Ishikawa (cell line): ENCODE measurements around the gene EXOC4.

Experiments
- CEBPB ChIP-seq: IDR thresholded peaks from 2 replicates; pipeline ENCODE4 v1.6.1; 2012
- CREB1 ChIP-seq: IDR thresholded peaks from 2 replicates; pipeline ENCODE4 v1.6.1; 2012; ENCODE audit warnings: low read depth
- EP300 ChIP-seq: IDR thresholded peaks from 2 replicates; pipeline ENCODE4 v1.6.1; 2012; ENCODE audit warnings: borderline replicate concordance
- FOXM1 ChIP-seq: IDR thresholded peaks from 2 replicates; pipeline ENCODE4 v1.6.1; 2012; ENCODE audit warnings: low read depth, borderline replicate concordance
- NFIC ChIP-seq: IDR thresholded peaks from 2 replicates; pipeline ENCODE4 v1.6.1; 2012
- RAD21 ChIP-seq: IDR thresholded peaks from 2 replicates; pipeline ENCODE4 v1.6.1; 2012; ENCODE audit warnings: low read depth
- TAF1 ChIP-seq: IDR thresholded peaks from 2 replicates; pipeline ENCODE4 v1.6.1; 2012; ENCODE audit warnings: low read depth, mild to moderate bottlenecking
- TCF12 ChIP-seq: IDR thresholded peaks from 2 replicates; pipeline ENCODE4 v1.6.1; 2012; ENCODE audit warnings: low read depth
- TF ChIP-seq, protein P1 (sequence below): IDR thresholded peaks from 2 replicates; pipeline ENCODE4 v1.6.1; 2012
- TF ChIP-seq, protein P2 (sequence below): IDR thresholded peaks from 2 replicates; pipeline ENCODE4 v1.6.1; 2012
- TF ChIP-seq, protein P3 (sequence below): IDR thresholded peaks from 2 replicates; pipeline ENCODE4 v1.6.1; 2012; ENCODE audit warnings: low read depth, mild to moderate bottlenecking

DNA sequence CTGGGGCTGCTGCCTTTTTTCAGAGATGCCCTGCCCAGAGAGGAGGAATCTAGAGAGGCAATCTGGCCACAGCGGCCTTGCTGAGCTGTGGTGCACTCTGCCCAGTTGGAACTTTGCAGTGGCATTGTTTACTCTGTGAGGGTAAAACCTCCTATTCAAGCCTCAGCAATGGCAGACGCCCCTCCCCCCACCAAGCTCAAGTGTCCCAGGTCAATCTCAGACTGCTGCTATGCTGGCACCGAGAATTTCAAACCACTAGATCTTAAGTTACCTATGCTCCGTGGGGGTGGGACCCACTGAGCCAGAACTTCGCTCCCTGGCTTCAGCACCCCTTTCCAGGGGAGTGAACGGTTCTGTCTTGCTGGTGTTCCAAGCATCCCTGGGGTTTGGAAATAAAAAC, 77.2 kb downstream of the EXOC4 start:
- TF ChIP-seq, protein P1, sequence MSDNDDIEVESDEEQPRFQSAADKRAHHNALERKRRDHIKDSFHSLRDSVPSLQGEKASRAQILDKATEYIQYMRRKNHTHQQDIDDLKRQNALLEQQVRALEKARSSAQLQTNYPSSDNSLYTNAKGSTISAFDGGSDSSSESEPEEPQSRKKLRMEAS, result no peak
- TF ChIP-seq RAD21, result no peak
- no peak for TF ChIP-seq EP300
- no peak for TF ChIP-seq TAF1
- TF ChIP-seq, protein P2, sequence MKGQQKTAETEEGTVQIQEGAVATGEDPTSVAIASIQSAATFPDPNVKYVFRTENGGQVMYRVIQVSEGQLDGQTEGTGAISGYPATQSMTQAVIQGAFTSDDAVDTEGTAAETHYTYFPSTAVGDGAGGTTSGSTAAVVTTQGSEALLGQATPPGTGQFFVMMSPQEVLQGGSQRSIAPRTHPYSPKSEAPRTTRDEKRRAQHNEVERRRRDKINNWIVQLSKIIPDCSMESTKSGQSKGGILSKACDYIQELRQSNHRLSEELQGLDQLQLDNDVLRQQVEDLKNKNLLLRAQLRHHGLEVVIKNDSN, result no peak
- TF ChIP-seq, protein P3, sequence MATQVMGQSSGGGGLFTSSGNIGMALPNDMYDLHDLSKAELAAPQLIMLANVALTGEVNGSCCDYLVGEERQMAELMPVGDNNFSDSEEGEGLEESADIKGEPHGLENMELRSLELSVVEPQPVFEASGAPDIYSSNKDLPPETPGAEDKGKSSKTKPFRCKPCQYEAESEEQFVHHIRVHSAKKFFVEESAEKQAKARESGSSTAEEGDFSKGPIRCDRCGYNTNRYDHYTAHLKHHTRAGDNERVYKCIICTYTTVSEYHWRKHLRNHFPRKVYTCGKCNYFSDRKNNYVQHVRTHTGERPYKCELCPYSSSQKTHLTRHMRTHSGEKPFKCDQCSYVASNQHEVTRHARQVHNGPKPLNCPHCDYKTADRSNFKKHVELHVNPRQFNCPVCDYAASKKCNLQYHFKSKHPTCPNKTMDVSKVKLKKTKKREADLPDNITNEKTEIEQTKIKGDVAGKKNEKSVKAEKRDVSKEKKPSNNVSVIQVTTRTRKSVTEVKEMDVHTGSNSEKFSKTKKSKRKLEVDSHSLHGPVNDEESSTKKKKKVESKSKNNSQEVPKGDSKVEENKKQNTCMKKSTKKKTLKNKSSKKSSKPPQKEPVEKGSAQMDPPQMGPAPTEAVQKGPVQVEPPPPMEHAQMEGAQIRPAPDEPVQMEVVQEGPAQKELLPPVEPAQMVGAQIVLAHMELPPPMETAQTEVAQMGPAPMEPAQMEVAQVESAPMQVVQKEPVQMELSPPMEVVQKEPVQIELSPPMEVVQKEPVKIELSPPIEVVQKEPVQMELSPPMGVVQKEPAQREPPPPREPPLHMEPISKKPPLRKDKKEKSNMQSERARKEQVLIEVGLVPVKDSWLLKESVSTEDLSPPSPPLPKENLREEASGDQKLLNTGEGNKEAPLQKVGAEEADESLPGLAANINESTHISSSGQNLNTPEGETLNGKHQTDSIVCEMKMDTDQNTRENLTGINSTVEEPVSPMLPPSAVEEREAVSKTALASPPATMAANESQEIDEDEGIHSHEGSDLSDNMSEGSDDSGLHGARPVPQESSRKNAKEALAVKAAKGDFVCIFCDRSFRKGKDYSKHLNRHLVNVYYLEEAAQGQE, result no peak
- no peak for TF ChIP-seq CEBPB
- no peak for TF ChIP-seq FOXM1
- TF ChIP-seq CREB1, result no peak
- no peak for TF ChIP-seq TCF12
- no peak for TF ChIP-seq NFIC
